ENCODE measurements around the gene USHBP1. TPM values are rescaled to one million over a fixed set of nuclear protein-coding genes. Genes with fewer than 3 reads are reported as not detected.
A peak's percentile ranks its signal among the peaks of the same experiment; 100 is the strongest.

The USHBP1 gene
- total and polyA plus RNA-seq, 2 of the 13 experiments (the other 11 are each of a cell fraction or from before 2014, with no cell fraction given), result 0.15 to 1.5 TPM

- TF ChIP-seq ARID3A (IDR thresholded peaks at IDR 0.05; ENCODE audit: low read depth, low read length) (no peak), REL (CRISPR knock-in tag; conservative IDR thresholded peaks at IDR 0.05) (no peak), ZNF17 (CRISPR knock-in tag; IDR thresholded peaks at IDR 0.05) (no peak), RARG (CRISPR knock-in tag; IDR thresholded peaks at IDR 0.05; ENCODE audit: low read depth) (no peak), ZNF639 (CRISPR knock-in tag; conservative IDR thresholded peaks at IDR 0.05) (no peak), AGO2 (optimal IDR thresholded peaks at IDR 0.05; ENCODE audit: low read depth, low read length) (no peak), ZNF510 (CRISPR knock-in tag; IDR thresholded peaks at IDR 0.05; ENCODE audit: low read depth) (no peak), U2AF1 (optimal IDR thresholded peaks at IDR 0.05; ENCODE audit: low read depth, low read length) (no peak), ZNF777 (CRISPR knock-in tag; IDR thresholded peaks at IDR 0.05) (peak; percentile 79), ELF1 (CRISPR knock-in tag; IDR thresholded peaks at IDR 0.05) (no peak), MAF1 (CRISPR knock-in tag; IDR thresholded peaks at IDR 0.05; ENCODE audit: borderline replicate concordance) (no peak), PRPF4 (IDR thresholded peaks at IDR 0.05; ENCODE audit: low read depth, low read length, poor library complexity, severe bottlenecking) (no peak), XRCC5 (optimal IDR thresholded peaks at IDR 0.05; ENCODE audit: low read length) (no peak), KDM2A (CRISPR knock-in tag; IDR thresholded peaks at IDR 0.05; ENCODE audit: borderline replicate concordance, low read depth) (peak; percentile 86), KDM4B (CRISPR knock-in tag; IDR thresholded peaks at IDR 0.05) (0 out of 2 replicates have a peak, but pooled peaks have one; percentile 58), KLF13 (CRISPR knock-in tag; IDR thresholded peaks at IDR 0.05) (no peak), ZNF274 (CRISPR knock-in tag; IDR thresholded peaks at IDR 0.05) (no peak), KMT2A (CRISPR knock-in tag; IDR thresholded peaks at IDR 0.05) (peak; percentile 68), ZNF713 (CRISPR knock-in tag; IDR thresholded peaks at IDR 0.05) (no peak), MBNL3 (CRISPR knock-in tag; conservative IDR thresholded peaks at IDR 0.05) (no peak), RXRB (CRISPR knock-in tag; IDR thresholded peaks at IDR 0.05; ENCODE audit: borderline replicate concordance) (peak; percentile 92), RFX5 (IDR thresholded peaks at IDR 0.05; ENCODE audit: low read depth, low read length) (no peak), GTF3A (CRISPR knock-in tag; conservative IDR thresholded peaks at IDR 0.05) (no peak), SATB2 (CRISPR knock-in tag; IDR thresholded peaks at IDR 0.05) (no peak), CENPT (CRISPR knock-in tag; IDR thresholded peaks at IDR 0.05; ENCODE audit: low read depth) (no peak), ZNF501 (CRISPR knock-in tag; IDR thresholded peaks at IDR 0.05) (no peak; the same call in 1 of the 2 replicates), RFX3 (CRISPR knock-in tag; IDR thresholded peaks at IDR 0.05) (no peak), REPIN1 (CRISPR knock-in tag; IDR thresholded peaks at IDR 0.05; ENCODE audit: borderline replicate concordance, low read depth) (no peak; the same call in 1 of the 2 replicates), RORA (CRISPR knock-in tag; IDR thresholded peaks at IDR 0.05) (no peak), DMAP1 (CRISPR knock-in tag; IDR thresholded peaks at IDR 0.05) (peak; percentile 23)
- TF ChIP-seq, protein P1, sequence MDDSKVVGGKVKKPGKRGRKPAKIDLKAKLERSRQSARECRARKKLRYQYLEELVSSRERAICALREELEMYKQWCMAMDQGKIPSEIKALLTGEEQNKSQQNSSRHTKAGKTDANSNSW (CRISPR knock-in tag; IDR thresholded peaks at IDR 0.05; ENCODE audit: borderline replicate concordance), result no peak
These were observed 20.5 kb downstream of the USHBP1 start (continued) for GRCh38 chr19:17243830-17244617.

All from HepG2 (cell line).